ENCODE measurements around the gene KRT7.
"Not testable (repeated sequence)": the region's sequence is repeated elsewhere in the genome, so short reads cannot be mapped to it uniquely, and the experiment has no call there.

The KRT7 gene

GRCh38 chr12:52242442-52243258, 9.6 kb downstream of the KRT7 start:
- in situ Hi-C loops (cut with HindIII; ENCODE audit: low sequenced_read_pairs): no loop called here

- in situ Hi-C loops (cut with HindIII; ENCODE audit: low sequenced_read_pairs): no loop called here
Measured at GRCh38 chr12:52243259-52243855, 10.3 kb downstream of the KRT7 start.

GRCh38 chr12:52243856-52244614, 11.0 kb downstream of the KRT7 start:
- in situ Hi-C loops (cut with HindIII; ENCODE audit: low sequenced_read_pairs): no loop called here

GRCh38 chr12:52244615-52244994, 11.6 kb downstream of the KRT7 start:
- in situ Hi-C loops (cut with HindIII; ENCODE audit: low sequenced_read_pairs): no loop called here

GRCh38 chr12:52245259-52245961, 12.4 kb downstream of the KRT7 start:
- in situ Hi-C loops (cut with HindIII; ENCODE audit: low sequenced_read_pairs): no loop called here

GRCh38 chr12:52245962-52246569, 13.0 kb downstream of the KRT7 start:
- in situ Hi-C loops (cut with HindIII; ENCODE audit: low sequenced_read_pairs): no loop called here

GRCh38 chr12:52246720-52247621, 13.9 kb downstream of the KRT7 start:
- in situ Hi-C loops (cut with HindIII; ENCODE audit: low sequenced_read_pairs): no loop called here

- in situ Hi-C loops (cut with HindIII; ENCODE audit: low sequenced_read_pairs): no loop called here
Measured at GRCh38 chr12:52247622-52248540, 14.8 kb downstream of the KRT7 start.

- in situ Hi-C loops (cut with HindIII; ENCODE audit: low sequenced_read_pairs): no loop called here
Measured at GRCh38 chr12:52248541-52249461, 15.8 kb downstream of the KRT7 start.

GRCh38 chr12:52249511-52250047, 16.5 kb downstream of the KRT7 start:
- in situ Hi-C loops (cut with HindIII; ENCODE audit: low sequenced_read_pairs): no loop called here

- in situ Hi-C loops (cut with HindIII; ENCODE audit: low sequenced_read_pairs): no loop called here
Measured at GRCh38 chr12:52250048-52250990, 17.3 kb downstream of the KRT7 start.

GRCh38 chr12:52251367-52252051, 18.5 kb downstream of the KRT7 start:
- in situ Hi-C loops (cut with HindIII; ENCODE audit: low sequenced_read_pairs): no loop called here

GRCh38 chr12:52252175-52252615, 19.2 kb downstream of the KRT7 start:
- in situ Hi-C loops (cut with HindIII; ENCODE audit: low sequenced_read_pairs): not testable (repeated sequence)

GRCh38 chr12:52252728-52253343, 19.8 kb downstream of the KRT7 start:
- in situ Hi-C loops (cut with HindIII; ENCODE audit: low sequenced_read_pairs): no loop called here
